Activated T-helper 1 cell treated with anti-CD3 and anti-CD28 coated beads, Interleukin-12 subunit alpha, Interleukin-12 subunit beta, Interleukin-2, Interleukin-4 antibody, amounts not matched to agents 30 ng/mL and 10 ng/mL and 1 ng/mL, durations not matched to agents 14 hours and 24 hours and 36 hours (primary cell): Measurements from ENCODE around the gene SLITRK6. TPM values are rescaled to one million over a fixed set of nuclear protein-coding genes. Genes with fewer than 3 reads are reported as not detected.
"Not testable (repeated sequence)": the region's sequence is repeated elsewhere in the genome, so short reads cannot be mapped to it uniquely, and the experiment has no call there.

Source experiments
- DNase-seq: peaks from one replicate; pipeline ENCODE4 v3.0.0; 2021; ENCODE audit warnings: low spot score
- H3K27ac Mint-ChIP-seq: one replicate; pipeline ENCODE4 v1.8.0; 2021; ENCODE audit warnings: mild to moderate bottlenecking, mixed read lengths
- H3K27me3 Mint-ChIP-seq: one replicate; pipeline ENCODE4 v1.8.0; 2022; ENCODE audit warnings: mild to moderate bottlenecking, moderate library complexity, mixed read lengths; ENCODE audit not compliant: insufficient read depth
- H3K36me3 Mint-ChIP-seq: one replicate; pipeline ENCODE4 v1.8.0; 2021; ENCODE audit warnings: low read depth, mixed read lengths
- H3K4me1 Mint-ChIP-seq: one replicate; pipeline ENCODE4 v1.8.0; 2021; ENCODE audit warnings: low read depth, mixed read lengths
- H3K4me3 Mint-ChIP-seq: one replicate; pipeline ENCODE4 v1.8.0; 2021; ENCODE audit warnings: mild to moderate bottlenecking, moderate library complexity, mixed read lengths
- H3K9me3 Mint-ChIP-seq: one replicate; pipeline ENCODE4 v1.8.0; 2021; ENCODE audit warnings: mixed read lengths
- intact Hi-C: fragments of 100-400 bp; cut with micrococcal nuclease; formaldehyde crosslinking; loops from one replicate; pipeline ENCODE4 v1.15.1; 2024
- total RNA-seq: library from RNA; stranded (reverse); gene quantifications from 2 replicates; pipeline ENCODE4 v1.2.3, GENCODE V29; 2022

The SLITRK6 gene
- total RNA-seq, 1 donor from 2014 or later: not detected

GRCh38 chr13:85797311-85797710 is 1.9 kb downstream of the SLITRK6 start:
- intact Hi-C loops: no loop called here
- no peak for DNase-seq
- H3K4me1 Mint-ChIP-seq: no peaks in the 10 kb centered on the region
- no peak overlapping the region for H3K27ac Mint-ChIP-seq
- H3K4me3 Mint-ChIP-seq: no peak overlapping the region
- H3K27me3 Mint-ChIP-seq: no peaks in the 10 kb centered on the region
- no peaks in the 10 kb centered on the region for H3K36me3 Mint-ChIP-seq
- no peaks in the 10 kb centered on the region for H3K9me3 Mint-ChIP-seq

- no peak overlapping the region for H3K4me3 Mint-ChIP-seq
- H3K27me3 Mint-ChIP-seq: no peaks in the 10 kb centered on the region
- no peaks in the 10 kb centered on the region for H3K36me3 Mint-ChIP-seq
- DNase-seq: no peak
- no peaks in the 10 kb centered on the region for H3K9me3 Mint-ChIP-seq
- intact Hi-C loops: no loop called here
- no peak overlapping the region for H3K27ac Mint-ChIP-seq
- H3K4me1 Mint-ChIP-seq: no peaks in the 10 kb centered on the region
Measured at GRCh38 chr13:85785205-85785604, 14.0 kb downstream of the SLITRK6 start.

GRCh38 chr13:85772367-85772766 is 26.9 kb downstream of the SLITRK6 start:
- Mint-ChIP-seq H3K27me3 (no peaks in the 10 kb centered on the region), H3K9me3 (no peaks in the 10 kb centered on the region), H3K27ac (no peak overlapping the region), H3K4me1 (no peaks in the 10 kb centered on the region), H3K36me3 (no peaks in the 10 kb centered on the region), H3K4me3 (no peak overlapping the region)
- intact Hi-C loops: no loop called here
- no peak for DNase-seq

- H3K27me3 Mint-ChIP-seq: no peaks in the 10 kb centered on the region
- H3K9me3 Mint-ChIP-seq: no peaks in the 10 kb centered on the region
- DNase-seq: no peak
- intact Hi-C loops: no loop called here
- no peaks in the 10 kb centered on the region for H3K36me3 Mint-ChIP-seq
- H3K4me1 Mint-ChIP-seq: no peaks in the 10 kb centered on the region
- no peak overlapping the region for H3K27ac Mint-ChIP-seq
- H3K4me3 Mint-ChIP-seq: no peak overlapping the region
Measured at GRCh38 chr13:85771856-85772255, 27.4 kb downstream of the SLITRK6 start.

GRCh38 chr13:85768946-85769345 is 30.3 kb downstream of the SLITRK6 start:
- no peaks in the 10 kb centered on the region for H3K36me3 Mint-ChIP-seq
- no peaks in the 10 kb centered on the region for H3K4me1 Mint-ChIP-seq
- intact Hi-C loops: no loop called here
- H3K27me3 Mint-ChIP-seq: no peaks in the 10 kb centered on the region
- no peak overlapping the region for H3K27ac Mint-ChIP-seq
- H3K4me3 Mint-ChIP-seq: no peak overlapping the region
- H3K9me3 Mint-ChIP-seq: no peaks in the 10 kb centered on the region
- no peak for DNase-seq

GRCh38 chr13:85755123-85755522 is 44.1 kb downstream of the SLITRK6 start:
- Mint-ChIP-seq H3K27me3 (no peaks in the 10 kb centered on the region), H3K27ac (no peak overlapping the region), H3K4me1 (no peaks in the 10 kb centered on the region), H3K4me3 (no peak overlapping the region), H3K9me3 (no peaks in the 10 kb centered on the region), H3K36me3 (no peaks in the 10 kb centered on the region)
- no peak for DNase-seq
- intact Hi-C loops: no loop called here

- H3K36me3 Mint-ChIP-seq, H3K4me3 Mint-ChIP-seq, DNase-seq, H3K27me3 Mint-ChIP-seq, H3K27ac Mint-ChIP-seq, H3K4me1 Mint-ChIP-seq, intact Hi-C loops, H3K9me3 Mint-ChIP-seq: not testable (repeated sequence)
Measured at GRCh38 chr13:85743201-85743770, 55.9 kb downstream of the SLITRK6 start.
